ENCODE data around the gene HOXB7.

Gene HOXB7

DNA sequence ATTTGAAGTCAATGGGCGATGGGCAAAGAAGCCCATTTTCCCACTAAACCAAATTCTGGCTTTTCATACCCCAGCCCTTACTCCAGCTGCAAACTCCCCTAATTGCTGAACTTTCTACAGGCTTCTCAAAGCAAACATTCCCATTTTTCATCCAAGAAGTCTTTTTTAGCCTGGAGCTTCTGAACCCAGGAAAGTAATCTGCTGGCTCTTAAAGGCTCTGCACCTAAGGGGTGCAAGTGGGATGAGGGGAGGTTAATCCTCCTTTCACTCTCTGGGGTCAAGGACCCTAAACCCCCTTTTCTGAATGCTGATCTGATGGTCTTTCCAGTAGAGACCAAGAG lies 2.4 kb downstream of the HOXB7 start:
- no peak for DNase-seq

DNA sequence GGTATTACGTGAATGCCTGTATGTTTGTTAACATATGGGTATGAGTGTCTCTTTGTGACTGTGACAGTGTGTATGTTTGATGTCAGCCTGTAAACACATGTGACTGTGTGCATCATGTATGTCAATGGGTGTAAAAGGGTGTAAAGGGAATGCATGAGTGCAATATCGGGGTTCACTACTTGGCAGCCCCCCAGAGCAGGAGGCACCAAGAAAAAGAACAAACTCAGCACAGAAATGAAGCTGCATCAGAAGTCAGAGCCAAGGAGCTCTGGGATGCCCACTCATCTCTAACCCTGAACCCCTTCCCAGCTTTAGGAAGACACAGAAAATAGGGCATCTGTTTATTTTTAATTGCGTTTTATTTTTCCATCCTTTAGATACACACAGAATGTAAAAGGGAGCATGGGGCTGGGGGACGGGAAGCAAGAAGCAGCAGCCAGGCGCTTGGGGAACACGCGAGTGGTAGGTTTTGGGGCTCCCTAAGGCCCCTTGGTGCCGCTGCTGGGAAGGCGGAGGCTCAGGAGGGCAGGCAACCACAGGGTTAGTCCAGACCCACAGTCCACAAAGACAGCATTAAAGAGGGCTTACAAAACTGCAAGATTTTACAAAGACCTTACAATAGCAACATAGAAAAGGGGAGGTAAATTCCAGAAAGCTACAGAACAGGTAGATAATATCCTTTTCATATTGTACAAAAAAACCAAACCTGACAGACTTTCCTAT lies 3.8 kb downstream of the HOXB7 start:
- DNase-seq = no peak

DNA sequence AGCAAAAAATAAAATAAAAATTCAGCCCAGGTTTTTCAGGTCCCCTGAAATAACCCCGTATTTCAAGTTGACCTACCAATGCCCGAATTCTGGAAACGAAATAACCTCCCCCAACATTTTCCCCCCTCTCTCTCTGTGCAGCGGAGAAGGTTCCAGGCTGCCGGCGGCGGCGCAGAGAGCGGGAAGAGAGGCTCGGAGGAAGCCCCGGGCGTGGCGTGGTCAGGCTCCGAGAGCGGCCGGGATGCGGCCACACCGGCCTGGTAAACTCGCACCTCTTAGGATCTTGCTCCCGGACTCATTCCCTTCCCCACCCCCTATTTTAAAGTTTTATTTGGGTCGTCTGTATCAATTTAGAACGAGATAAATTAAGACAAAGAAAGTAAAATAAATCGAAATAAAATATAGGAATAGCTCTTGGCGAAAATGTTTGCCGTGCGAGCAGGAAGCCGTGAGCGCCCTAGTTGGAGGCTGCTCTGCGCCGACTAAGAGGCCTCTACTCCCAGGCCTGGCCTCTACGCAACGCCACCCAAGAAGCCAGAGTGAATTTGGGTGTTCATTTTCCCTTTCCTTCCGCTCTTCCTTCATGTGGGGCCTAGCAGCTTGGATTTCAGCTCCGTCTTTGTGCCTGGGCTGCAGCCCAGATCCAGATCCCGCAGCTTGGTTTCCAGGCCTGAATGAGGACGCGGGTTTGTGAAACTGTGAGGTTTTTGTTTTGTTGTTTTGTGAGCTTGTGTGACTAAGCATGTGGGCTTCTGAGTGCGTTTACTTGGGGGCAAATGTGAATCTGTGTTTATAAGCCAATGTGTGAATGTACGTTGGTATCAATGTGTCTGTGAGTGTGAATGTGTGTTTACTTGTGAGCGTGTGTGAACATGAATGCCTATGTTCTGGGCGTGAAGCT lies 4.6 kb downstream of the HOXB7 start:
- no peak for DNase-seq

DNA sequence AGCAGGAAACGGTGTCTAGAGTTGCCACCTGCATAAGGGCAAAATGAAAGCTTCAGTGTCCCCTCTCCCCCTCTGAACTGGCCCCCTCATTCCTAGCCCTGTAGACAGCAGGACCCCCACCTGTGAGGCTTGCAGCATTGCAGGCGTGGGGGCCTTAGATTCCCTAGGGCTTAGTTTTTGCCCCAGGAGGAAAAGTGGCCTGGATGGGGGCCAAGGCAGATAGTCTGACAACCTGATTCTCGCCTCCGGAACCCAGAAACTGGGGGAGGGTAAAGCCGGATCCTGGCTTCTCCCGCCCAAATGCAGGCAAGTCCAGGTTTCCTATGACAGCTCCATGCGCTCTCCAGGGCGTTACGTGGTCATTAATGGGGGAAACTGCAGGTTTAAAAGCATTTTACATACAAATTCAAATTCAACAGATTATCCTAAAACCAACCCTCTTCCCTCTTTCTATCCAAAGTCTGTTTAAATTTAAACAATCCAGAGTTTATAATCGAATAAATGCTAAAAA lies 5.4 kb downstream of the HOXB7 start:
- no peak for DNase-seq

DNA sequence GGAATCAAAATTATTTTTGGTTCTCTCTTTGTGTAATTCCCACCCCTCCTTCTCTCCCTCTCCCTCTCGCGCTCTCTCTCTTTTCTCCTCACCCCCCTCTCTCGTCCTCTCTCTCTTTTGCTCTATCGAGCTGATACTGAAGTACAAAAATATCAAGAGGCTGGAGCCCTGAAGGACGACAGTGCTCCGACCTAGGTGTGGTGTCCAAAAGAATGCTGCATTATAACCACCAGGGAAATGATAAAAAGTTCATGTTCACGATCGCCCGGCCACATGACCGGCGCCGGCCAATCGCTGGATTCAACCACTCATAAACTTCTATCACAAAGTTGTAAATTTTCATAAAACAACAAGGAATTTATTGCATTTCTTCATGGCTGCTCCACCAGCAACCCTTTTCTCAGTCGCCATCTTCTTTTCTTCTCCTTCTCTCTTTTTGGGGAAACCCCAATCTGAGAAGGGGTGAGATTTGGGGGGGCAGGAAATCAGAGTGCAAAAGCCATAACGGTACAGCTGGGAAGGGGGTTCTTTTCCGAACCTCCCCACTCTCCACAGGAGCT lies 6.0 kb downstream of the HOXB7 start, which contains the start of gene HOXB6:
TSS of gene HOXB6 (minus strand) at position 217 of the 560 bp plus-strand sequence. CDS start 6,836 bp downstream, outside the sequence.
- no peak for DNase-seq

DNA sequence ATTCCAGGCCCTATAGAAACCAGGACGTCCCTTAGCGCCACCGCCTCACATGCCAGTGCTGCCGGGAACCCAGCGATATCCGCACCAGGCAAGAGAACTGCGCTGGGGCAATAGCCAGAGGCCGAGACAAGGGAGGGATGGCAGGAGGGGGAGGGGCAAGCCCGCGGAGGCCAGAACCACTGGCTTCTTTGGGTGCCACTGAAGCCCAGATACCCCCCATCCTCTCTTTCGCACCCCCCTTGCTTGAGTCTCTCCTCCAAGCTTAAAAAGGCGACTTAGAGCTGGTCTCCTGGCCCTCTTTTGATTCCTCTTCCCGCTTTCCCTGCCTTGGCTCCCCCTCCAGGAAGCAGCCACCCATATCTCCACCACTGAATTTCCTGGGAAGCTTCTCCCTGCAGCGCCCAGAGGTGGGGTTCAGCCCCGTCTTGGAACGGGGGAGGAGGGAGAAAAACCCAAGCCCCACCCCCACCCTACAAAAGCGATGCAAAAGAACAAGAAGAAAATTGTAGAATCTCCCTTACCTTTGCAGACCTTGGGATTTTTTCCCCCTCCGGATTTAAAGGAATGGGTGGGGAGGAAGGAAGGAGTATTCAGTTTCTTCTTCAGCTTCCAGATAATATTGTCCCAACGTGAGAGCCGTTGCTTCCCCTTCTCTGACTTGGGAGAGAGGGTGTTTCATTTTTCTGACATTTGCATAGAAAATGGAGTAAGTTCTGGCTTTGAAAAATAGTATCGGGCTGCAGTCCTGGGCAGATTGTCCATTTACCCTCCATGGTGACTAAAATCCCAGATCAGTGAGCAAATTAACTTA lies 6.7 kb downstream of the HOXB7 start:
- DNase-seq = no peak

DNA sequence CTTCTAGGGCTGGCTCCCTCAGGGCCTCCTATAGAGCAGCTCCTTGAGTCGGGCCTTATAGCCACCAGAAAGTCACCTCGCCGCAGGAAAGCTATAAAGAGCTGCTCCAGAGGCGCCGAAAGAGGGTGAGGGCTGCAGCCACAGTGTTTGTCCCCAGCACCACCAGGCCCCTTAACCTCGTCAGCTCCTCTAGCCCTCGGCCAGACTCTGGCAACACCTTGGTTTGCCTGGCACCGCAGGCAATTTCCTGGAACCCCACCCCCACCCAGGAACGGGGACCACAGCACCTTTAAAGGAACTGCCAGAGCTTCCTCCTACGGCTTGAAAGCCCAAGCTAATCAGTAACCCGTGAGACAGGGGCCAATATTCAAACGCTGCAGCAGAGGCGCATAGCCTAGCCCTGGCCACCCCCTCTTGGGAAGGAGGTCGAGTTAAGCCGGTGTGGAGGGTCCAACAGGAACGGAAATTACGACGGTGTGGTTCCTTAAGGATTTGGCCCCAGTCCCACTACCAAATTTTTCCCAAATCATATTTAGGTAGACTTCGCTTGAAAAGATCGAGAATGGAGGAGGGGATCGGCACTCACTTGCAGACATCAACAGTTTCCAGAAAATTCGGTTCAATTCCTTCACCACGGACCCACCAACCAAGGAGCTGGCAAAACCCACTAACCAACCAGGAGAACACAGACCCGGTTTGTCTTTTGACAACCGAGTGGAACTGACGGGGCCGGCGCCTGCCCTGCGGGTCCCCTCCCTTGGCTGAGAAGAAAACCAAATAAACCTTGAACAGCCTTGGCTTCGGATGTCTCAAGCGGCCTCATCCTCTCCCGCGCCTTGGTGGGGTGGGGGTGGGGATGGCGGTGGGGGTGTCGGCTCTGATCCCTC lies 9.0 kb downstream of the HOXB7 start:
- no peak for DNase-seq

DNA sequence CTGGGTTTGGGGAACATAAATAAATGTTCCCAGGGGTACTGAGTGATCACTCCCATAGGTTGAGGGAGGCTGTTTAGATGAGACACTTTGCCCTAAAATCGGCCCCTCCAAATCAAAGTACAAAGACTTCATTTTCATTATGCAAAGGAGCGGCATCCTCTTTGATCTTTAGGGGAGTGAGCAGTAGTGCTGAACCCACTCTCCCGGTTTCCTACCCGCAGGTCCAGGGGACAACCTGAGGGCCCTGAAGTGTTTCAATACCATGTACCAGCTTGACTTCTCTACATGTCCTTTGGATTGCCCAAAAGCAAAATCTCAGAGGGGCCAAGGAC lies 9.6 kb downstream of the HOXB7 start:
- no peak for DNase-seq

DNA sequence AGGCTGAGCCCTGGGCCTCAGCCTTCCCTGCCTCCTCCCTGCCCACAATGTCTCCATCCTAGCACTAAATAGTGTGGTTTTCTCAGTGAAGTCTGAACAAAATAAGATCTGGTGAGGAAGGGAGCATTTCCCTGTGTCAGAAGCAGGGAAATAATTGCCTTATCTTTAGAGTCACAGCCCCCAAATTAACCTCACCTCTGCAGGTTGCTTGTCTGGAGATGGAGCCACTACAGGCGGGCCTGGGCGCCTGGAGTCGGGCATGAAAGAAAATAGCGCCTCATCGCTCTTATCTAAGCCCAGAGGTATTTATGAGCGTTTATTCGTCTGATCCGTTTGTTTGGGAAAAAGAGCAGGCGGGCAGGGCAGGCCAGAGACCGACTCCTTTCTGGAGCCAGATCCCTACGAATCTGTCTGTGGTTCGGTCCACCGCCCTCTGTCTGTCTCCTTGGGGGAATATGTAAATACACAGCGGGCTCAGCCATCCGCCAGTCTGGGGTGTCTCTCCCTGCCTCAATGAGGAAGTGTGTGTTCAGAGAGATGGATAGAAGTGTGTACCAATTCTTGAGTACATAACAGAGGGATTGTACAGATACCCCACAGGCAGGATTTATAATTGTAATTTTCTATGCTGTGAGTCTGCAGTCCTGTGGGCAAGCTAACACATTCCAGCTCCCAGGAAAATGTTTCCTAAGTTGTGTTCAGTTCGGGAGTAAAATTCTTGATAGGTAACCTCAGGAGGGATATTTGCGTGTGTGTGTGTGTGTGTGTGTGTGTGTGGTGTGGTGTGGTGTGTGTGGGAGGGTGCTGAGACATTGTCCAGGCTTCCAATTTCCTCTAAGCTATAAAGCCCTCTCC lies 10.3 kb downstream of the HOXB7 start:
- no peak for DNase-seq

DNA sequence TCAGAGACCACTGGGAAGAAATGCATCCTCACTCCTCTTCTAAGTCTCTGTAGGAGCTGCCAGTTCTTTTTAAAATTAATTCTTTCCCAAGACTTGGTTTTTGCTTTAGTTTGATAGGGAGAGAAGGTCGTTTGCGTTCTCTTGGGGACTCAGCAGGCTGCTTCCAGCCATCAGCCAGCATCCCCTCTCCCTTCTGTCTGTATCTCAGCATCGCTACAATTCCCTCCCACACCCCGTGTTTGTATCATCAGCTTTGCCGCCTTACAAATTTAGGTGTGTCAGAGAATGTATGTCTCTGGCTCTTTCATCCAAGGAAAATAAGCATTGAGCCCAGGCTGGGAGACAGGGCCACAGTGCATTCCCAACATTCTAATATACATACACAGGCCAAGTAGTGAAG lies 11.5 kb downstream of the HOXB7 start:
- DNase-seq = no peak

DNA sequence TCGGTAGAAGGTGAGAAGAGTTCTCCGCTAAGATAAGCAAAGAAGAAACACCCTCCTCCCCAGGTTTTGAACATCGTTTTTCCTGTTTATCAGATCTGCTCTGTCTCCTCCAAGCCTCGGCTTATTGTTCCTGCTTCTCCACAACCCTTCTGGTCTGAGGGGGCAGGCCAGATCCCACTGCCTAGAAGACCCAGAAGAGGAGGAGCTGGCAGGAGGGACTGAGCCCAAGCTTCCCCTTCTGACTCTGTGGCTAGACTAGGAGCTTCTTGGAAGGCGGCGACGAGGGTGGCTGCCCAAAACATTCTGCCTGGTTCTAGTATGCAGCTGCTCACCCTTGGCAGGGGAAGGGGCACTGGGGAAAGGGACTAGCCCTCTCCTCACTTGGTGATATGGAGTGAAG lies 12.1 kb downstream of the HOXB7 start:
- DNase-seq = no peak

DNA sequence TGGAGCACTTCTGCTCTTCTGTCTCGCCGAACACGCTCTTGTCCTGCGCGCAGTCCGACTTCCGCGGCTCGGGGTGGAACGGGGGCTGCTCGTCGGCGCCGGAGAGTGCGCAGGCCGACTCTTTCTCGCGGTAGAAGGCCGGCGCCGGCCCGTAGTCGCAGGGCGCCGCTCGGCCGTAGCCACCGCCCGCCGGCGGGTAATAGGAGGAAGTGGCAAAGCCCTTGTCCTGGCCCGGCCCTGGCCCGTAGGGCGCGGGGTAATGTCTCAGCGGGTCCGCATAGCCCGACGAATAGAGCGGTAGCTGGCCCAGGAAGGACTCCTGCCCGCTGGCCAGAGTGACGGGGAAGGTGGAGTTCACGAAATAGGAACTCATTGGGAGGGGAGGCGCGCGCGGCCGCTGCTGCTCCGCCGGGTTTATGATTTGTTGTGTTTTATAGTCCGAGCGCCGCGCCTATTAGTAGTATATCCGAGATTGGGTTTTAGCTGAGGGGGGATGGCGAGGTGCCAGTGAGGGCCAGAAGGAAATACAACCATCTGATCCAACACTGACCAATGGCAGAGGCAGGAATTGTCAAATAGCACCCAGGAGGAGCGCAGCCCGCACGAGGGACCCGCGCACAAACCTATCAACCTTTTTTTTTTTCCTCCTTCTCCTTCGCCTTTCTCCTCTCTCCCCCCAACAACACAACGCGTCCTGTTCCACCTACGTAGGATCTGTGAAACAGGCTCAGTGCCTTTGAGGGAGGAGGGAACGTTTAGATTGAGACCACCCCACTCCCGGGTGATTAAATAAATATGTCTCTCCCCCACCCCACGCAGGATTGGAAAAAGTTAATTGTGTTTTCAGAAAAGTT lies 12.8 kb downstream of the HOXB7 start:
- DNase-seq = peak in 1 of 2 donors; percentile 51

DNA sequence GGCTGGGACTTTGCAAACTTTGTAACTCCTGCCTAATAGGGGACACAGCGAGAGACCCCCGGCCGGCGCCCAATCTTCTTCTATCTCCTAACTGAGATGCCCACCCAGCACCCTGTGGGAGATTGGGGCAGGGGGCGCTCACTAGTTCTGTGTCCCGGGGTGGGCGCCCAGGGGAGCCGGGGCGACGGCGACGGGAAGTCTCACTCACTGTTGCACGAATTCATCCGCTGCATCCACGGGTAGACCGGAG lies 13.4 kb downstream of the HOXB7 start:
- no peak for DNase-seq

DNA sequence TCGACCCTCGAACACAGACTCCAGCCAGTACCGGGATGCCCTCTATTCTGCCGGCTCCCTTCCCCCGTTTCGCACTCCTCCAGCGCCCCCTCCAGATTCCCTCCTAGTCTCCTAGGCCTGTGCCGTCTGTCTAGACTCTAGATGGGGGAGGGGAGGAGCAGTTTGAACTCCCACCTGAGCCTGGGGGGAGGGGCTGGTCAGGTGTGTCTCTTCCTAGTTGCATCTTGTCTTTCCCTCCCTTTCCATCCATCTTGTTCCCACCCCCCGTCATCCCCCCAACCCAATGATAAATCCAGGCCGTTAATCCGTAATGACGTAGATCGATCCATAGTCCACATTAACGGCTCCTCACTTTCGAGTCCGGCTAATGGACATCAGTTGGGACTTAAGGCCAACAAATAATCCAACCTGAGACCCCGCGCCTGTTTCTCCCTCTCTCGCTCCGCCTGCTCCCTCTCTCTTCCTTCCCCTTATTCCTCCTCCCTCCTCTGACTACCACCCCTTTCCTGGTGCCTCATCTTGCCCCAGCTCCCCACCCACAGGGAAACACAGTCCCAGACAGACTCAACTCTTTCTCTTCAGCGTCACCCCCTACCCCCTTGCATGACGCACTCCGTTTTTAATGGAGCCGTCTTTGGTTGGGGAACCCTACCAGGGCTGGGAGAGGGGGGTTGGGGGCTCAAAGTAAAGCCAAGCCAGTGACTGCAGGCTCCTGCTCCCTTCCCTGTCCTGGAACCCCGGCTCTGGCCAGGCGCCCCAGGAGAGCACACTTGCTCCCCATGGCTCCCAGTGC lies 13.9 kb downstream of the HOXB7 start:
- no peak for DNase-seq

DNA sequence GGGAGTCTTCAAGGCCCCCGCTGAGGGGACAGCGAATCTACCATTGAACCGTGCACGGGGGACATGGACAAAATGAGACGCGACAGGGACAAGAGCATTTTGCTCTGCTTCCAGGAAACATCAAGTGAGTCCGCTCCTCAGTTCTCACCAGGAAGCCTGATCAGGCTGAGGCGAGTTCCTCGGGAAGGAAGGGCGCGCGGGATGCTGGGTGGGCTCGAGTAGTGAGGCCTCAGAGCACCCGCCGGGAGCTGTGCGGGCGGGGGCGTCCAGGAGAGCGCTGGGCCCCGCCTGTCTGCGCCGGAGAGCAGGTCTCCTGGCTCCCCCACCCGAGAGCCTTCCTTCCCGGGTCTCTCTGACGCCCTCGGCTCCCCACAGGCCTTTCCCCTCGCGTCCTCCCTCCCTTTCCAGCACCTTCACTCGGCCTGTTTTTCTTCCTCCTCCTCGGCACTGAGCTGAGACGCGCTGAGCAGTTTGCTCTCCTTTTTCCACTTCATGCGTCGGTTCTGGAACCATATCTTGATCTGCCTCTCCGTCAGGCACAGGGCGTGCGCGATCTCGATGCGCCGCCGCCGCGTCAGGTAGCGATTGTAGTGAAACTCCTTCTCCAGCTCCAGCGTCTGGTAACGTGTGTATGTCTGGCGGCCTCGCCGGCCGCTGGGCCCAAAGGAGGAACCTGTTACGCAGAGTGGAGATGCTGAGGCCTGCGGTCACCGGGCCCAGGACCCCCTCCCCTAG lies 14.7 kb downstream of the HOXB7 start:
- peak in 1 of 2 donors; percentile 61 for DNase-seq

DNA sequence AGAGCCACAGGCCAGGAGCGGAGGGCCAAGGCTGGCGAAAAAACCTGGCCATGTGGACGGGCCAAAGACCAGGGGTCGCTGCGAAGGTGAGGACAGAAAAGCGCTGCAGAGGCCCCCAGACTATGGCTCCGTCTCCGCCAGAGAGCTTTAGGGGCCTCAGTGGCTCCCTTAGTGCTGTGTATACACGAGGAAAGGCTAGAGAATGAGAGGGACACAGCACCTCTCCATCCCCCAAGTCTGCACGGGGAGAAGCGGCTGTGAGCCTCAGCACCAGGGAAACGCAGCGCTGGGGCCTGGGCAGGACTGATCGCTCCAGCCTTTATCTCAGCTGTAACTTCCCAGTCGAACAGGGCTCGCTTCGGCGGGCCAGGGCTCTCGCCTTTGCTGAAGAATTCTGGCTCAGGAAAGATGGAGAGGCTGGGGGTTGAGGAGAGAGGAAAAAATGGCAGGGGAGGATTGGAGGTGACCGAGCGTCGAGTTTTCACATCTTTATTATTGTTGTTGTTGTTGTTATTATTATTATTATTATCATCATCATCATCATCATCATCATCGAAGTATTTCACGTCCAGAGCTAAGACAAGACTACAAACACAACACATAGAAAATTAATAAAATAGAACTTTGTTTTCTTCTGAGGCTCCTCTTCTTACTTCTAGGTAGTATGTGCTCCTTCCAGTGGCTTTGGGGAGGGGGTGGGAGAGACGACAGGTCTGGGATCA lies 15.4 kb downstream of the HOXB7 start:
- DNase-seq = no peak

DNA sequence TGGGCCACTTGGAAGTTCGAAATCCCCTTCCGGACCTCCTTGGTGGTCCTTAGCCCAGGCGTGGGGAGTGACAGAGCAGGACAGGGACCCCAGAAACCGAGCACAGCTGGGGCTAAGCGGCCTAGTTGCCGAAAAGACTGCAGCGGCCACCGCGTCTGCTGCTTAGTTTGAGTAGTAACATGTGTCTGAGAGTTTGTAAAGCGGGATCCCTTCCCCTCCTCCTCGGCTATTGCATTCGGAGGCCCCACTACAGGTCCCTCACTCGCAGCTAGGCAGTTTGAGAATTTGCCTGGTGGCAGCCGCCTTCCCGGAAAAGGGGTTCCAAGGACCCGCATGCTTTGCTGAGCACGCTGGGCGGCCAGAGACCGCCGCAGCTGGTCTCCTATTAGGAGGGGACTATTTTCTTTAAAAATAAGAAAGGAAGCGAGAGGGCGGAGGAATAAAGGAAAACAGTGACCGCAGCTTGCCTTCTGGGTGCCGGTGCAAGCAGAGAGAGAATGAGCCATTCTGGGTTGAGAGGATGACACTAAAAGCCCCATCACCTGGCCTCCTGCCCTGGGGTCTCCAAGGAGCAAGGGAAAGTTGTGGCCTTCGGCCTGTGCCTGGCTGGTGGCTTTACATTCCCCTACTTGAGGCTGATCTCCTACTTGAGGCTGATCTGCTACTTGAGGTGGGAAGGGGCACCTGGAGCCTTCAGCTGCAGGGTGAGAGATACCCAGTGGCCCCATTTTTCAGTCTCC lies 16.1 kb downstream of the HOXB7 start:
- DNase-seq = no peak
